NCI-H748 treated with DMSO at 0.1 percent for 48 hours (cell line): ENCODE results near the gene STUB1.

Experiments
- DNase-seq: peaks from one replicate; lab custom pipeline; 2025; lab: John Stamatoyannopoulos, UW

Gene STUB1

DNA sequence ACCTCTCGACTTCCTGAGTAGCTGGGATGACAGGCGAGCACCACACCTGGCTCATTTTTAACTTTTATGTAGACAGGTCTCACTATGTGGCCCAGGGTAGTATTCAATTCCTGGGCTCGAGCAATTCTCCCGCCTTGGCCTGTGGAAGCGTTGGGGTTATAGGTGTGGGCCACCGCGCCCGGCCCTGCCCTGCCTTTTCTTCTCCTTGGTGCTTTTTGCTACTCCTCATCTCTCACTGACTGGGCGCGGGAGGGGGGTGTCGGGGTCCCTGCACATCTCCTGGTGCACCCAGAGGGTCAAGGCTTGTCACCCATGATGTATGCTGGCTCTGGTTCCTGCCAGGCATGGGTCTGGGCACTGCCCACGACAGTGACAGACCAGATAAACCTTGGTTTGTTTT, 35.7 kb upstream of the STUB1 start:
- no peak for DNase-seq

GRCh38 chr16:645852-646678, 34.1 kb upstream of the STUB1 start:
- no peak for DNase-seq

GRCh38 chr16:646679-647172, 33.5 kb upstream of the STUB1 start:
- no peak for DNase-seq

- no peak for DNase-seq
Measured at GRCh38 chr16:647173-647902, 32.9 kb upstream of the STUB1 start.

DNA sequence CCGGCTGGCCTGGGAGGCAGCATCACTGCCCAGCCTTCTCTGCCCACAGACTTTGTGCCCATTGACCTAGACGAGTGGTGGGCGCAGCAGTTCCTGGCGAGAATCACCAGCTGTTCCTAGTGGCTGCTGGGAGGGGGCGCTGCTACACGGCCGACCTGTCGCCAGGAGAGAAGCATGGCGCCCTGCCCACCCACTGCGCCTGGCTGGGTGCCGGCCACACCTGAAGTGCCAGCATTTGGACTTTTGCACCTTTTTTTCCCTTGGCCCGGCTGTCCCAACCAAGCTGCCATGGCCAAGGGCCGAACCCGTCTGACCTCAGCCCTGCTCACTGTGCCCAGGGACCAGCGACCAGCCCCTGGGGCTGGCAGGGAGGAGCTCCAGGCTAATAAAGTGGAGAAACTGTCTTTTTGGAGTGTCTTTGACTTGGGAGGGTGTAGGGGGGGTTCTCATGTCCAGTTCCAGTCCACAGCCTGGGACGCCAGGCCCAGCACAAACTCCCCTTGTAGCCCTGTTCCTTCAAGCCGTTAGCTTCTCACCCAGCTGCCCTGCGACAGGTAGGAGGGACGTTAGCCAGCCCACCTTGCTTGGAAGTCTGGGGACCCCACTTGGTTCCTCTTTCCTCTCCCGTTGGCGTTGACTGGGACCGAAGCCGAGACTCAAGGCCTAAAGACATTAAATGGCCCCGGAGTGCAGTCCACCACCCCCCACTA, 32.0 kb upstream of the STUB1 start:
- DNase-seq = no peak

- peak; percentile 39 for DNase-seq
Measured at GRCh38 chr16:648781-649589, 31.2 kb upstream of the STUB1 start, which contains the start of gene WDR90. Gene WDR90 (plus strand): TSS chr16:649365. CDS start chr16:649417, 52 bp downstream.

- no peak for DNase-seq
Measured at GRCh38 chr16:649631-650030, 30.6 kb upstream of the STUB1 start.

- no peak for DNase-seq
Measured at GRCh38 chr16:651844-652243, 28.4 kb upstream of the STUB1 start.

DNA sequence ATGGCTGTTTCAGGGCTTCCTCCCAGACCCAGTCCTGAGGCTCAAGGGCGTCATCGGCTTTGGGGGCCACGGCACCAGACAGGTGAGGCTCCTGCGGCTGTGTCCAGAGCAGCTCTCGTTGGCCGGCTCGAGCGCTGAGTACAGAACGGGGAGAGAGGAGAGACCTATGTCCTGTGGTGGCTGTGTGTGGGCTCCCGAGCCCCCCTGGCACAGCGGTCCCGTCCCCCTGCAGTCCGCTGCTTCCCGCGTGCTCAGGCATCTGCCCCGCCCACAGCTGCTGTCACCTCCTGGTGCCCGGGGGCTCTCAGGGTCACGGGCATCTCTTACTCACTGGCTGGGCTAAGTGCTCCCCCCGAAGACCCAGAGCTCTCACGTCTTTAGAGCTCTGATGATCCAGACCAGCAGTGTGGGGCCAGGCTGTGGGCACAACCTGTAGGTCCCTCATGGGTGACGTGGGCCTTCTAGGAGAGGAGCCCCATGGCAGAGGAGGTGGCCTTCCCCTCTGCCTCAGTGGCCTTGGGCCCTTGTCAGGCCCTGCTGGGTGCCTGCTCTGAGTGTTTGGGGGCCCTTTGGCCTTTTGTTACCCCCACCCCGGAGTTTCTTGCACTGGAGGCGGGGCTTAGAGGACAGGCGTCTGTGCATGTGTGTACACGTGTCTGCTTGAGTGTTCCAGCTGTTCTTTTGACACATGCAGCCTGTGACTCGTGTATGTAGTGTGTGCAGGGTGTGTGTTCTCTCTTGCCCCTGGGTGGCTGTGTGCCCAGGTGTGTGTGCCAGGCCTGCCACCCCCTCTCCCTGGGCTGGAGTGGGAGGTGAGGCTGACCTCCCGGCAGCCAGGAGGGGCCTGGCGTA, 27.5 kb upstream of the STUB1 start:
- no peak for DNase-seq

DNA sequence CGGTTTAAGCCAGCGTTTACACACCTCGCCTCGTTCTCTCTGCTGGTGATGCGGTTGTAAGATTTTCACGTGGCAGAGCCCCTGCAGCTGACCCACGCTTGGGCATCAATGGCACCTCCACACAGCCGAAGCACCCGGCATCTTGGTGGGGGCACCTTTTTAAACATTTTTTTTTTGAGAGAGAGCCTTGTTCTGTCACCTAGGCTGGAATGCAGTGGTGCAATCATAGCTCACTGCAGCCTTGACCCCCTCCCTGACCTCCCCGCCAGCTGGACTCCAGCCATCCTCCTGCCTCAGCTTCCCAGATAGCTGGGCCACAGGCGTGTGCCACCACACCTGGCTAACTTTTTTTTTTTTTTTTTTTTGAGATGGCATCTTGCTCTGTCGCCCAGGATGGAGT, 26.2 kb upstream of the STUB1 start:
- no peak for DNase-seq

- DNase-seq = no peak
Measured at GRCh38 chr16:657487-657886, 22.7 kb upstream of the STUB1 start.

- DNase-seq = no peak
Measured at GRCh38 chr16:658679-659571, 21.3 kb upstream of the STUB1 start.

DNA sequence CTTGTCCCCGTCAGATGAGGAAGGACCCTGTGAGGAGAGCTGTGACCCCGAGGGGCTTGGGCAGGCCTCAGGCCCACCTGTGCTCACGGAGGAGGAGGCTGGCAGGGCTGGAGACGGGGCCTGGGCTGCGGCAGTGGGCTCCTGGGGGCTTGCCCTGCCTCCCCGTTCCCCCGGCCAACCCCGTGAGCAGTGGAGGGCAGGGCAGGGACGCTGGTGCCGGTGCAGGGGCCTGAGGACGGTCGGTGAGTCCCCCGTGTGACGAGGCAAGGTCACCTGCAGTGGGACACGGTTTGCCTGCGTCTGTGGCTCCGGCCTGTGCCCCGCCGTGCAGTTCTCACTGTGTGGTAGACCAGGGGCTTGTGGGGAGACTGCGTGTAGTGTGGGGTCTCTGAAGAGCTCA, 20.6 kb upstream of the STUB1 start:
- no peak for DNase-seq

DNA sequence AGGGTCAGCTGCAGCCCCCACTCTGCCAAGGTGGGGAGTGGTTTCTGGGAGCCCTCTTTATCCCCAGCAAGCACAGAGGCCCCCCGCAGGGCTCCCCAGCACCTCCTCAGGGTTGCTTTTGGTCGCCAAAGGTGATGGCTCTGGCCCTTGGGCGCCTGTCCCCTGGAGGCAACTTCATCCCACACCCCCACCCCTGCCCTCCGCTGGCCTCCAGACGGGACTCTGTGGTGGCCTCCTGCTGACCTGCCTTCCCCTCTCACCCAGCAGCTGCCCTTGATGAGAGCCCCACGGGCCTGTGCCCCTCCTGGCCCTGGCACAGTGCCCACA, 20.1 kb upstream of the STUB1 start:
- DNase-seq = no peak

GRCh38 chr16:660459-661183, 19.6 kb upstream of the STUB1 start:
- no peak for DNase-seq

DNA sequence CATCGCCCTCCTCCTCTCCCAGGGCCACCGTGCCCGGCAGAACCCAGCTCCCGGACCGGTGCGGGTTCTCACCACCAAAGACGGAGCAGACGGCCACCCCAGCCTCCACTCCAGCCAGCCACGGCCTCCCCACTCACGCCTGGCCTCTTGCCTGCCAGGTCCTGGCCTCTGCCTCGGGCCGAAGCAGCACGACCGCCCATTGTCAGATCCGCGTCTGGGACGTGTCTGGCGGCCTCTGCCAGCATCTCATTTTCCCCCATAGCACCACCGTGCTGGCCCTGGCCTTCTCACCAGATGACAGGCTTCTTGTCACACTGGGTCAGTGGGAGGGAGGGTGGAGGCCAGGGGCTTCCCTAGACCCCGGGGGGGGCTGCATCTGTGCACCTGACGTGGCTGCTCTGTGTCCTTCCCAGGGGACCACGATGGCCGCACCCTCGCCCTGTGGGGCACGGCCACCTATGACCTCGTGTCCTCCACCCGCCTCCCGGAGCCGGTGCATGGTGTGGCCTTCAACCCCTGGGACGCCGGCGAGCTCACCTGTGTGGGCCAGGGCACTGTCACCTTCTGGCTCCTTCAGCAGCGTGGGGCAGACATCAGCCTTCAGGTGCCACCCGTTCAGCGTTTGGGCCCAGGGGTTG, 18.9 kb upstream of the STUB1 start:
- no peak for DNase-seq

DNA sequence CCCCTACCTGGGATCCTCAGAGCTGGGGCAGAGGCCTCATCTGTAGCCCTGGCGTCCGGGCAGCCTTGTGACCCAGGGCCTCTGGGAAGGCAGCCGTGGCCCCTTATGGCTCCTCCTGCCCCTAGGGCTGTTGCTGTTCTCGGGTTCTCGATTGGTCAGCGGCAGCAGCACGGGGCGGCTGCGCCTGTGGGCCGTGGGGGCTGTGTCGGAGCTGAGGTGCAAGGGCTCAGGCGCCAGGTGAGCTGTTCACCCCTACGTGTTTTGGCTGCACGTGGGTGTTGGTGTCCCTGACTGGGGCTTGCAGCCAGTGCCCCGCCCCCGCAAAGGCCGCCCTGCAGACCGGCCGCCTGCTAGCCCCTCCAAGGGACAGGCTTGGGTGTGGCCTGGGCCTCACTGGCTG, 18.1 kb upstream of the STUB1 start:
- no peak for DNase-seq

- DNase-seq = no peak
Measured at GRCh38 chr16:662597-662996, 17.6 kb upstream of the STUB1 start.

GRCh38 chr16:666572-666971, 13.6 kb upstream of the STUB1 start:
- DNase-seq = no peak
